Measurements from ENCODE around the gene FERMT1.

Gene FERMT1

GRCh38 chr20:6028818-6029217, 94.0 kb downstream of the FERMT1 start:
- H3K4me3 ChIP-seq (ENCODE audit: low read depth, low read length), result no peak overlapping the region
- POLR2A ChIA-PET, result no interaction called here
- CTCF ChIA-PET, result no interaction called here
- DNase-seq (ENCODE audit: low read depth, low spot score), result no peak
- TF ChIP-seq CTCF (IDR thresholded peaks at IDR 0.05; ENCODE audit: insufficient read depth, low read length, missing control alignments), result no peak

GRCh38 chr20:6026051-6026450, 96.8 kb downstream of the FERMT1 start:
- CTCF ChIA-PET, result interaction anchor here (0.8 kb wide), 1 partner anchor 48 kb away, joined by 3 read pairs; no protein-coding TSS in a partner anchor
- no peak overlapping the region for H3K4me3 ChIP-seq (ENCODE audit: low read depth, low read length)
- TF ChIP-seq CTCF (IDR thresholded peaks at IDR 0.05; ENCODE audit: insufficient read depth, low read length, missing control alignments), result no peak
- DNase-seq (ENCODE audit: low read depth, low spot score), result no peak
- POLR2A ChIA-PET, result no interaction called here

Measured in AG04449 (cell line).